ENCODE results near the gene LTC4S.
"Not testable (repeated sequence)": the region's sequence is repeated elsewhere in the genome, so short reads cannot be mapped to it uniquely, and the experiment has no call there.

The LTC4S gene

DNA sequence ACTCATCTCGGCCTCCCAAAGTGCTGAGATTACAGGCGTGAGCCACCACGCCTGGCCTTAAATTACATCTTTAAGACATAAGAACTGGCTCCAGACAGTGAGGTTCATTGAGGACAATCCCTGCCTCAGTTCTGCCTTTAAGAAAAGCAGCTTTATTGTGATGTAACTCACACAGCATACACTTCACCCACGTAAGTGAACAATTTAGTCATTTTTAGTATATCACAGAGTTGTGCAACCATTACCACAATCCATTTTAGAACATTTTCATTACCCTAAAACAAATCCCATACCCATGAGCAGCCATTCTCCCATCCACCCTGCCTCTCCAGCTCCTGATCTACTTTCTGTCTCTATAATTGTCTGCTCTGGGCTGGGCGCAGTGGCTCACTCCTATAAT is 24.0 kb upstream of the LTC4S start:
- no peak for DNase-seq

DNA sequence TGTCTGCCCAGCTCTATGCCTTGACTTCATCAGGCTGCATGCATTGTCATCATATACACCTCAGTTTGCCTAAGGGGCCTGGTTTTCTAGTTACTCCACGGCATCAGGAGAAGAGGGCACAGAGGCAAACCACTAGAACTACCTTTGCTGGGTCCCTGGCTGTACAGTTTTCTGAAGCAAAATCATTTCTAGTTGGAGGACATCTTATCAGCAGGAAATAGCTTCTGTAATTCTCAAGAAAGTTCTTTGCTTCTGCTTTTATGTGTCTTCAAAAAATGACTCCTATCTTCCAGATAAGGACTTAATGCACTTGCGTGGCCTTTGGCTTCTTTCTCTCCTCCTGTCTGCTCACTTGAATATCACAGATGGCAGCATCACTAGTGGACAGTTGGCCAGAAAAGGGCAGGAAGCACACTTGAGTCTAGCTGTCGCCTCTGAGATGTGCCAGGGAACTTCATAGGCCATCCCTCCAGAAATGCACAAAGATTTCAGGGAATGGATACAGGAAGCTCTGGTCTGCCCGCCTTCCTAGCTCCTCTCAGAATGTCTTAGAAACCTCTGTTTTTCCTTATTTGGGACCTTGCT is 22.4 kb upstream of the LTC4S start:
- no peak for DNase-seq

DNA sequence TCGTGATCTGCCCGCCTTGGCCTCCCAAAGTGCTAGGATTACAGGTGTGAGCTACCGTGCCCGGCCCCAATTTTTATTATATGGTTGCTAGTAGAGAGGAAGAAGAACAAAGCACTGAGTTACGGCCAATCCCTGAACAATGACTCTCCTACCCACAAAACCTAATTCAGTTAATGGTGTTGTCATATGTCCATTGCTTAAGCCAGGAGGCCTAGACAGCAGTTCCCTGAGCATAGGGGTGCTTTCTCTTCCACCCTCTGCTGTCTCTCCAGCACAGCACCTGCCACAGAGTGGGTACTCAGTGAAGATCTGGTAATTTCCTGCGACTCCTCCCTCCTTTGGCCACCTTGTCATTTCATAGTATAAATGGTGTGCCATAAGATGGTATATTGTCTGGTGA is 21.4 kb upstream of the LTC4S start:
- no peak for DNase-seq

DNA sequence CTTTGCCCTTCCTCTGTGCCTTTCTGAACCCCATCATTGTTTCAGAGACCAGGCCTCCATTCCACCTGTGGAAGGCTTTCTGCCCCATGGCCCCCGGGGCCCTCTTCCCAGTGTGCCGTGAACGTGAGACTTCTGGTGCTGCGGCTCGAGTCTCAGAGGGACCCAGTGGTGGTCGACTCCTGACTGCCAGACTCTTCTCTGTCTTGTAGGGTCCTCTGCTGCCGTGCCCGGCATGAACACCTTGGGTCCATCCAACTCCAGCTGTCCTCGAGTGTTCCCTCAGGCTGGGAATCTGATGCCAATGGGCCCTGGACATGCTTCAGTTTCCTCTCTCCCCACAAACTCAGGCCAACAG is 20.1 kb upstream of the LTC4S start:
- no peak for DNase-seq

DNA sequence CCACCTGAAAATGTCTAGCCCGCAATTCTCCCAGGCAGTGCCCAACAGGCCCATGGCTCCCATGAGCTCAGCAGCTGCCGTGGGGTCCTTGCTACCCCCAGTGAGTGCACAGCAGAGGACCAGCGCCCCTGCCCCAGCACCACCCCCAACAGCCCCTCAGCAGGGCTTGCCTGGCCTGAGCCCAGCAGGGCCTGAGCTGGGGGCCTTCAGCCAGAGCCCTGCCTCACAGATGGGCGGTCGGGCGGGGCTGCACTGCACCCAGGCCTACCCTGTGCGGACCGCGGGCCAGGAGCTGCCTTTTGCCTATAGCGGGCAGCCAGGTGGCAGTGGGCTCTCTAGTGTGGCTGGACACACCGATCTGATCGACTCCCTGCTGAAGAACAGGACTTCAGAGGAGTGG is 19.3 kb upstream of the LTC4S start:
- DNase-seq, result no peak

DNA sequence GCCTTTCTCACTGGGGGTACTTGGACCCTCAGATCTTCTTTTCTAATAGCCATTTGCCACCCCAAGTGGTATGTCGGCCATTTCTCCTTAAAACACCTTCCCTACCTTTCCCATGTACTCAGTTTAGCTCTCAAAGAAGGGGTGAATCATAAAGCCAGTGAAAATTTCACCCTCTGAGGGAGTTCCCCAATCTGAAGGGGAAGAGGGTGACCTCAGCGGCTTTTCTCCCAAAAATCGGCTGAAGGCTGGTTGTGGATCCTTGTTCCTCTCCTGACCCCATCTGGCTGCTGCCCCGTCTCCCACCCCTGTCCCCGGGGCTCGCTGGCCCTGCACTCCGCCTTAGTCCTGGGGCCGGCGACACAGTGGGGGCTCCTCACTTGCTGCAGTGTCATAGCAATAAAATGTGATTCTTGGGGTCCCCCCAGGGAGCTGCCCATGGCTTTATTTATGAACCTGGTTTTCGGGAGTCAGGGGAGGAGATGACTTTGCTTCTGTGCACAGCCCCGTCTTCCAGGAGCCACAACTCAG is 17.3 kb upstream of the LTC4S start:
- no peak for DNase-seq

DNA sequence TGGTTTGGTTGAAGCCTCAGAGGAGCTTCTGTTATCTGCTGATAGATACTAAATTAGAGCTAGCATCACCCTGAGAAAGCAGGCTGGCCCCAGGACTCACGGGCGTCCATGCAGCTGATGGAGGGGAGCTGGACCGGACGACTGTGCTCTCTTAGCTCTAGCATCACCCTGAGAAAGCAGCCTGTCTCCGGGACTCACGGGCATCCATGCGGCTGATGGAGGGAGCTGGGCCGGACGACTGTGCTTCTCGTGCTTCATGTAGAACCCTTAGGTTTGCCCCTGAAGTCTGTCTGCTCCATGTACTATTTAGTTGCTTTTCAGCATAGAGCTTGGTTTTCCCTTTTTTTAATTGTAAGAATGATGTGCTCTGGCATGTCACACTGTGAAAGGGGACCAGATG is 16.3 kb upstream of the LTC4S start:
- DNase-seq, result no peak

DNA sequence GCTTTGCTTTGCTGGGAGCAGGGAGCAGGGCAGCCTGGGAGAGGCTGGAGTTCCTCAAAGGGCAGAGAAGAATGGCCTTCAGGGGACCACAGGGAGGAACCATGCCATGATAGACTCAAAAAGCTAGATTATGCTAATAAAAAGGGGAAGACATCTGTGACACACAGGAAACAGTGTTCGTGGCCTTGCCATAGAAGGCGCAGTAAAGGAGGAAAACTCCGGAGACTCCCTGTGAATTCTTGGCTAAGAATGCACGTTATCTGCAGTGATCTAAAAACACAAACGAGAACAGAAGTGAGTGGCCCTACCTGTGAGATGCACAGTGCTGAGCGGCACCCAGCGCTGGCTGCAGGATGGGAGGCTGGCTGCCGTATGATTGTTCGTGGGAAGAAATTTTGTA is 15.9 kb upstream of the LTC4S start:
- DNase-seq, result no peak

DNA sequence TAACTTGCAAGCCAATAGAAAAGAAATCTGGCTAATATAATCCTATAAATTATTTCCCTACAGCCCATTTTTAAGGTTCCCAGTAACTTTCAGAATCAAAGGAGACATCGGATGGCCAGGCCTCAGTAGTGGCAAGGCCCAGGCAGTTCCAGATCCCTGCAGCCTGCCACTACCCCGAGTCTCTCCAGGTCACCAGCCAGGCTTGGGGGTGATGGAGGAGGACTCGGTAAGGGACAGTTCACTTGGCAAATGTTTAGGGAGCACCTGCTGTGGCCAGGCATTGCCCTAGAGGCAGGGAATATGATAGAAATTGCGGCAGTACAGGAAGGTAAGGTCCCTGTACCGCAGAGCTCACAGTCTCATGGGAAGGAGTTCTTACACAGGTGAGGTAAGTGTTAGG is 15.2 kb upstream of the LTC4S start:
- DNase-seq, result no peak

DNA sequence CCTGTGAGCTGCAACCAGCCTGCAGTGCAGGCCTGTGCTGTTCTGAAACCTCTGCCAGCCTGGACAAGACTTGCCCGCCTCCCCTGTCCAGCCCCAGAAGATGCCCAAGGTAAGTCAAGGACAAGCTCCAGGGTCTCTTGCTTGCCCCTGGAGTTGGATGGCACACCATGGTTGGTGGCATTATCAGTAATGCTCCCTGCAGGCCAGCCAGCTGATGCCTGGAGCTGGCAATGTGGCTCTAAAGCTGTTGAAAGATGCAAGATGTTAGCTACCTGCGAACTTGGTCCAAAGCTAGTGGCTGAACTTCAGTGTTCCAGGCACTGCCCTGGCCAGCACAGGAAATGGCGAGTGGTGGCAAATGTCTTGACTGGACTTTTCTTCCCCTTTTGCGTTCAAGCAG is 14.0 kb upstream of the LTC4S start:
- DNase-seq, result no peak

DNA sequence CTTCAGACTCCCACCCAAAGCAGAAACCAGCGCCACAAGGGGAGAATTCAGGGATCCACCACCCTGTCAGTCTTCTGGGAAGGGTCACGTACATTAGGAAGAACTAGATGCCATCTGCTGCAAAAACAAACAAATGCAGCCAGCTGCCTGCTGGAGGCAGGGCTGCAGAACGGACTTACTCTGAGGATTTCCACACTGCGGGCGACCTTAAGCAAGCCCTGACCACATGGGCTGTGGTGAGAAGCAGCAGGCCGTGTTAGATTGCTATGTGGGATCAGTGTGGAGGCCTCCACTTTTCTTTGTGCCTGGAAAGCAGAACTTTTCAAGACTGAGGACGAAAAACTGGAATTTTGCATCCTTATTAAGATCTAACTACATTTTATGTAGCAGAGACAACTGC is 13.4 kb upstream of the LTC4S start:
- no peak for DNase-seq

DNA sequence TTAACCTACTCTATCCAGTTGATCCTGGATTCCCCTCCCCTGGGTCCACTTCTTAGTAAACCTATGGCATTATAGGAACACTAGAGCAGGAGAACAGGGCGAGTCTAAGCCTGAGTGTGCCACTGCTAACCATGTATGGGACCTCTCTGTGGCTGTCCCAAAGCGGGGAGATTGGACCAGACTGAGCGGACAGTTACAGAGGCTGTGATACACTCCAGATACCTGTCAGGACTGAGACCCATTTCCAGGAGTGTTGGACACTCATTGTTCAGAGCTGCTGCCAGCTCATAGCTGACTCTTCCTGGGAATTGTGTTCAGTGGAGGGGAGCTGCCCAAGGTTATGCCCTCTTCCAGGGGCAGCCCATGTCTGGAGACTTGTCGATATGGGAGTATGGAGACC is 11.9 kb upstream of the LTC4S start:
- DNase-seq, result no peak

DNA sequence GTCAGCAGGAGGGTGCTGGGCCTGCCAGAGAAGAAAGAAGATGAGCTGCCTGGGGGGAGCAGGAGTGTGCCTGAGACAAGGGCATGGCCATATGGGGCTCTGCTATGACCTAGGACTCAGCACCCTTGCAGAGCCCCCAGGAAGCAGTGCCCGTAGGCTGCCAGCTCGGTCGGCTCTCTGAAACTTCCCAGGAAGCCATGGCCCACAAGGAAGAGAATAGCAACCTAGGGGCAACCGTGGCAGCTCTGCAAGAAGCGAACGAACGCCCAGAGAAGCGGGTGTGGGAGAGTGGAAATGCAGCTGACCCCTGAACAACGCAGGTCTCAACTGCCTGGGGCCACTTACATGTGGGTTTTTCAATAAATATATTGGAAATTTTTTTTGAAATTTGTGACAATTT is 10.7 kb upstream of the LTC4S start:
- DNase-seq, result no peak

DNA sequence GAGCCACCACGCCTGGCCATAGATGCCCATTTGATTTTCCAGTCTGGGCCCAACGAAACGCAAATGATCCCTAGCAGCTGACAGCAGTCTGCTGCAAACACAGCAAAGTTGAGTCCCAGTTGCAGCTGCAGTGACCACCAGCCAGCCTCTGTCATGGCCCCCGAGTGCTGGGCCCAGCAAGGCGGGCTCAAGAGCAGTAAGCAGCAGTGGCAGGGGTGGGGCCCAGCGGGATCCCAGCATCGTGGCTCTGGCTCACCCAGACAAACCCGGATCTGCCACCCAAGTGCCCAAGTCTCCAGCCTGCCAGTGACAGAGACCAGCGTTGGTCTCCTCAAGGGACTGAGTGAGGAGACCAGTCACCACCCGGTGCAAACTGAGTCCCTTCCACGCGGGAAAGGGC is 6.9 kb upstream of the LTC4S start:
- no peak for DNase-seq

DNA sequence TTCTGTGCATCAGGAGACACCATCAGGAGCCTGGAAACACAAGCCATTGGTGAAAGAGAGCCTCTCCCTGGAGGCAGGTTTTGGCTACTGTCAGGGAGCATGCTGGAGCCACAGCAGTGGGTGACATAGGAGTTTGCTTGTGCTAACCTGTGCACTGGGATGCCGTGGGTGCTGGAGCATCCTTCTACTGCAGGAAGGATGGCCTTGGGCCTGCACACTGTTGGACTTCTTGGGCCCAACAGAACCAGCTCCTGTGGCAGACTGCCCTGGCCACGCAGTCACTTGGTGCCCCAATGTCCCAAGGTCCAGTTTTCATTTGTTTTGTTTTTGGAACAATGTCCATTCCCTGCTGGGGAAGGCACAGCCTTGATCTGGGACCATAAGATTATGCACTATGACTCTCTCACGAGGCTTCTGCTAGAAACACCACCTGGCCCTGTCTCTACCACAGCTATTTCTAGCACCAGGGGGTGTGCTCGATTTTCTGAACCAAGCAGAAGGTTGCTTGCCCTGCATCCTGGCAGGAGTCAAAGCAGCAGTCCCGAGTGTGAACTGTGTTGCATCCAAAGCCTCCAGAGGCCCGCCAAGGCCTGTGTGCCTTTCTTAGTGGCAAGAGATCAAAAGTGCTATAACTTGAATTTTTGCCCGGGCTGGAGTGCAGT is 5.5 kb upstream of the LTC4S start:
- DNase-seq, result no peak

DNA sequence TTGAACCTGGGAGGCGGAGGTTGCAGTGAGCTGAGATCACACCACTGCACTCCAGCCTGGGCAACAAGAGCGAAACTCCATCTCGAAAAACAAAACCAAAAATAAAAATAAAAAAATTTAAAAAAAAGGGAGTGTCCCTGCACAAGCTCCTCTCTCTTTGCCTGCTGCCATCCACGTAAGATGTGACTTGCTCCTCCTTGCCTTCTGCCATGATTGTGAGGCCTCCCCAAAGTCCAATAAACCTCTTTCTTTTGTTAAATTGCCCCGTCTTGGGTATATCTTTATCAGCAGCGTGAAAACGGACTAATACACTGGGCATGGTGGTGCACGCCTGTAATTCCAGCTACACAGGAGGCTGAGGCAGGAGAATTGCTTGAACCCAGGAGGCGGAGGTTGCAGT is 4.5 kb upstream of the LTC4S start:
- DNase-seq, result not testable (repeated sequence)

DNA sequence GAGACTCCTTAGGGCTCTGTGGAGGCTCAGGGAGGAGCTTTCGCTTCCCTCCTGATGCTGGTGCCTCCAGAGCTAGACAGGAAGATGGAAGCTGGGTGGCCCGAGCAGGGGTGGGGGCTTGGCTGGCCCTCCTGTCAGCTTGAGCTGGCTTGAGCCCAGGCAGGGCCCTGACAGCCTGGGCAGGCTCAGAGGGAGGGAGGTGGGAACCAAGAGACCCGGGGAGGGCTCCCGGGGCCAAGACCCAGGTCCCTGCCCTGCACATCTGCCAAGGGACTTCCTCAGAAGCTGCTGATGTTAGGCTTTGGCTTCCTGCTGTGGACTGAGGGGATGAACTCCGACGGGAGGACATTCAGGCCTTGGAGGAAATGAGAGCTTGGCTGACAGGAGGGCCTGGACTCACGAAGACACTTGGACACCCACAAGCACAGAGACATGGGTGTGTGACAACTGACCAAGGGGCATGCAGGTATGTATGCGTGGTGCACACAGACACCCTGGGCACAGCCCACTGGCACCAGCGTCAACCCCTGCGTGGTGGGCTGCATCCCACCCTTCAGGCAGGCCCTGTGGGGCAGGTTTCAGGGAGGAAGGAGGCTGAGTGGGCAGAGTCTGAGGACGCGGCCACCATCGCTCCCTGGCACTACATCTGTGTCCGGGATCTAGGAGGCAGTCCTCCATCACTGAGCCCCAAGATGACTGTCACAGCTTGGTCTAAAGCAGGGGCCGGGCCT is 1.7 kb upstream of the LTC4S start:
- no peak for DNase-seq

DNA sequence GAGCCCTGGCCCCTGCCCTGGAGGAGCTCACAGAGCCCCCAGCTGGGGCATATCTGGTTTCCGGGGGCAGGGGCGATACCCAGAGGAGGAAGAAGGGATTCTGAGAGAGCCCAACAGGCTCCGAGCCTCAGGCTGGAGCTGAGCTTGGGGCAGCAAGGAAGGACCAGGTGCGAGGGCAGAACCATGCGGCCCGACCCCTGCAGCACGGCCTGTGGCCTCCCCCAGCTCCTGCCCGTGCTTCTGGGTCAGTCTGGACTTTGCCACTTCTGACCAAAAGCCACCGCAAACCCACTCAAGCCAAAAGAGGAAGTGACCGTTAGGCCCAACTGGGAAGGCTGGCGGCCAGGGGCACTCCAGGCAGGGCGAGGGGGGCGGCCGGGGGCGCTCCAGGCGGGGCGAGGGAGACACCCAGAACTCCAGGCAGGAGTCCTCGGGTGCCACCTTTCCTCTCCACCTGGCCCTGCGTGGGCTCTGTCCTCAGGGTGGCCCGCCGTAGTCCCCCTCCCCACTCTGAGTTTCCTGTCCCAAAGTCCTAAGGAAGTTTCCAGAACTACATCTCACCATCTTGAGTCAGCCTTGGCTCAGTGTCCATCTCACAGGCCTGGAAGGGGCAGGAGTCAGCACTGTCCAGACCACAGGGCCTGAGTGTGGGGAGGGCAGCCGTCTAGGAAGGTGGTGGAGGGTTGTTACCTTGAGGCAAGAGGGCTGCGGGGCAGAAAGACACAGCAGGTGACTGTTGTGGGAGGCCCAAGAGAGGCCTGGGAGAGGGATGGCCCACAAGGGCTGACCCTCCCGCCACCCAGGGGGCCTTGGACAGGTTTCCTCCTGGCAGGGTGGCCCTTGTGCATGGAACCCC is 946 bp upstream of the LTC4S start:
- DNase-seq, result no peak

DNA sequence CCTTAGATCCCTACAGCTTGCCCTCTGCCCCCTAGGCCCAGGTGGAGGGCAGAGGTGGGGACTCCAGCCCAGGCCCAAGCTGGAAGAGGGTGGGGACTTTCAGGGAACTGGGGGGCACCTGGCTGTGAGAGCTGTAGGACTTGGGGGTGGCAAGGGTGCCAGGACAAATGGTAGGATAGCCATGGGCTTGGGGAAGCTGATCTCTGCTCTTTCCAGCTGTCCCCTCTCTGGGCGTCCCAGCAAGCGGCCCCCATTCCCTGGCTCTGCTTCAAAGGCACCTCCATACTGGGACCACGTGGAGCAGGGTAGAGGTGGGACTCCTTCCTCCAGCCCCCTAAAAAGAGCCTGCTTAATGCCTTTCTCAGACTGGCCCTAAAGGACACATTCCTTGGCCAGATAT is 385 bp downstream of the LTC4S start:
- no peak for DNase-seq

DNA sequence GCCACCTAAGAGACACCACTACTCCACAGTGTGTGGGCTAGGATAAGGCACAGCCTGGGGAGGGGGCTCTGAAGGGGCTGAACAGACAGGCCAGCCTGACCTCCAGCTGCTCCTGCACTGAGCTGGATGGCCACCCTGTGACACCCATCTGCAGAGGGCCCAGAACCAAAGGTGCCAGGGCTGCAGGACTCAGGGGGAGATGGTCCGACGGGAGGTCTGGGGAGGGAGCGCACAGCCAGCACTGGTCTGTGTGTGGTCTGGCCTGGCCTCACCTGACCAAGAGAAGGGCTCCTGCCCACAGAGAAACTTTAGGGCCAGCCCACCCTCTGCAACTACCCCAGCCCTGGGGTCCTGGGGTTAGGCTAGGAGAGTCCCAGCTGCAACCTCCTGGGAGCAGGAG is 789 bp downstream of the LTC4S start:
- no peak for DNase-seq

DNA sequence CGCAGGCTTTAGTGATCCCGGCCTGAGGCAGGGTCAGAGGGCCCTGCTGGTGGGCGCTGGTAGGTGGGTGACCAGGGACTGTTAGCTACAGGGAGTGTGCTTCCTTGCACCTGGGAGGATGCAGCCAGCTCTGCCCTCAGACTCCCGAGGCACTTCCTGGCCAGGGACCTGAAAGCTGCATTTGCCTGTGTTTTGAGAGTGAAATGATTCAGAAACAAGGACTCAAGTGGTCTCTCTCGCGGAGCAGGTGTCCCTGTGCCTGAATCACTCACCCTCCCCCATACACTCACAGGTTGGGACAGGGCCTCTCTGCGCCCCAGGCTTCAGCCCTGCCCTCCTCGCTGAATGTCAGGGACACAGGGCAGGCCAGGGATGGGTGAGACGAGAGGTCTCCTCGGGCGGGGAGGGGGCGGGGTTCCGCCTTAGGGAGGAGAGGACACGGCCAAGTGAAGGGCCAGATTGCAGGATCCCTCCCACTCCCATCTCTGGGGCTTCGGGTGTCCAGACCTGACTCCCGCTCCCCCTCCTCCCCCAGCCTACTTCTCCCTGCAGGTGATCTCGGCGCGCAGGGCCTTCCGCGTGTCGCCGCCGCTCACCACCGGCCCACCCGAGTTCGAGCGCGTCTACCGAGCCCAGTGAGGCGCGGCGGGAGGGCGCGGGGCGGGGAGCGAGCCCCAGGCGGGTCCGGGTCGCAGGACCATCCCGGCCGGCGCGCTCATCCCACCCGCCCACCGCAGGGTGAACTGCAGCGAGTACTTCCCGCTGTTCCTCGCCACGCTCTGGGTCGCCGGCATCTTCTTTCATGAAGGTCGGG is 1.5 kb downstream of the LTC4S start:
- no peak for DNase-seq
